Mucosa of rectum (tissue), 2 donors: ENCODE data around the gene ASAH2.
"Not testable (repeated sequence)": the region's sequence is repeated elsewhere in the genome, so short reads cannot be mapped to it uniquely, and the experiment has no call there.

Experiments used
- H3K27ac ChIP-seq, 2 donors: one replicate each; pipeline ENCODE4 v1.7.0; 2013; ENCODE audit warnings: inconsistent platforms in 2 of 2, low read depth in 2 of 2, low read length in 2 of 2
- H3K27me3 ChIP-seq, 2 donors: one replicate each; pipeline ENCODE4 v1.7.0; 2013; ENCODE audit warnings: low read length in 2 of 2; ENCODE audit not compliant: control insufficient read depth in 2 of 2, insufficient read depth in 2 of 2
- H3K36me3 ChIP-seq, 2 donors: one replicate each; pipeline ENCODE4 v1.7.0; 2013; ENCODE audit warnings: low read length in 2 of 2; ENCODE audit not compliant: control insufficient read depth in 2 of 2, insufficient read depth in 2 of 2
- H3K4me1 ChIP-seq, 2 donors: one replicate each; pipeline ENCODE4 v1.7.0; 2013; ENCODE audit warnings: low read length in 2 of 2, mild to moderate bottlenecking in 1 of 2; ENCODE audit not compliant: control insufficient read depth in 2 of 2, insufficient read depth in 2 of 2
- H3K4me3 ChIP-seq, 2 donors: one replicate each; pipeline ENCODE4 v1.7.0; 2013; ENCODE audit warnings: low read length in 2 of 2
- H3K9ac ChIP-seq, 2 donors: one replicate each; pipeline ENCODE4 v1.7.0; 2013; ENCODE audit warnings: low read length in 2 of 2, low read depth in 1 of 2, mild to moderate bottlenecking in 1 of 2
- H3K9me3 ChIP-seq, 2 donors: one replicate each; pipeline ENCODE4 v1.7.0; 2013; ENCODE audit warnings: low read length in 2 of 2; ENCODE audit not compliant: control insufficient read depth in 2 of 2
- donor health status: healthy.
- donor health status: Normal muscosa, but diverticular disease.

Gene ASAH2

DNA sequence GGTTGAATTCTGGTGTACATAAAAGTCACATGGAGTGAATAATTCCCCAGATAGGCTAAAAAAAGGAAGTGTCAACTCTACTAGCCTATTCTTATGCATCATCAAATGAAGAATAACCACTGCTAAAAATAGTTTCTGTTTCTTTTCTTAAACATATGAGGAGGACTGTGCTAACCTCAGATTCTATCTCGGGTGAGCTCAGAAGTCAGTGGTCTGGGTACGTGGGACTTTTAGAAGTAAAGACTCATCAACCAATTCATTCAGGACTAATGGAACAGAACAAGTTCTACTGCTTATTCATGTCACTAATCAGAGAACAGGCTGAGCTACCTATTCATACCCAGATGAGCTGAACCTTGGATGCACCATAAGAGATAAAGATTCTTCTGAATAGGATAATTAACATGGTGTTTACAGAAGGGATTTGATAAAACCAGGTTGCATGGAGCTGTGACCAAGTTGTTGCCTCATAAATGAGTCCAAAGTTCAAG lies 9.5 kb upstream of the ASAH2 start:
- Histone ChIP-seq H3K9ac (no peak overlapping the region), H3K27me3 (no peaks in the 10 kb centered on the region), H3K9me3 (no peaks in the 10 kb centered on the region), H3K4me3 (no peak overlapping the region), H3K27ac (no peak overlapping the region), H3K36me3 (no peaks in the 10 kb centered on the region), H3K4me1 (peaks cover 0 to 3% of the 10 kb centered on the region in 2 donors)

DNA sequence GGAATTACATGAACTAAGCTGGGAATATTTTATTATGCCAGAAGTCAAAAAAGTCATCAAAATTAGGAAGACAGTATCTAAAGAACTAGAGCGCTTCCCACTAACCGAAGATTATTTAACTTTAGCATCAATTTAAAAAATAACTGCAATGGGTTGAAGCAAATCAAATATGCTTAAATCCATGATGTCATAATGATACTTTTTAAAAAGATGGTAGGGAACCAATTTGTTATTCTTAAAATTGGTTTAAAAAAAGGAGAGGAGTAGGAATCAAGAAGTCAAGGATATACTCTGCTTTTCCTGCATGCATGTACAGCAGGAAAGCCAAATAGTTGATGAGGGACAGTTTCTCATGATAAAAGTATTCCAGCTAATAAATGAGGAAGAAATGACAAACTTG lies 3.2 kb upstream of the ASAH2 start:
- no peaks in the 10 kb centered on the region for H3K36me3 ChIP-seq
- no peak overlapping the region for H3K27ac ChIP-seq

DNA sequence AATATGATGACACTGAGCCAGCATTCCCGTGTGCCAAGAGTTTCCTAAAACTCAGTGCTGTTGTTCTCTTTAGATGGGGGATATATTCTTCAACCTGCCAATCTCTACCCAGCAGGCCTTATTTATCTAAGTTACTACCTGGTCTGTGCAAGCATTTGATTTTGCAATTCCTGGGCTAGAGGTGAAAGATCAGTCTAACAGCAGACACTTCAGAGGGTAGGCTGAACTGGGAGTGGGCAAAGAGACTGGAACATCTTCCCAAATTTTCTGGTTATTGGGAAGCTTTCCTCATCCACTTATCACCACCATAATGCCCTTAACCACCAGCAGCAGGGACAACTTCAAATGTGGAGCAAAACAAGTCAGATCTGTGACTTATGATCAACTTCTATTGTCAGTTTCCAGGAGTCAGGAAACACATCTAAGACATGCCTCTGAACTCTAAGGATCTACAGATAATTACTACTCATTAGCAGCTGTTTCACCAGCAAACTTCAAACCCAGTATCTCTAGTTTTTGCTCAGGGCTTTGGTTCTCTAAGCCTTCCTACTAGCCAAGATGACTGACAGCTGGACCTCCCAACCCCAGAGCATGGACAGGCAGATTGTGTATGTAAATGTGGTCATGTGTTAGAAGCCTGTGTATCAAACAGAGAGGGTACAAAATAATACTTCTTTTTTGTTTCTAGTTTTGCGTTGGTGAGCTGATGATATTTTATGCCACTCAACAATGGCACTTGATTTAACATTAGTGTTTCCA lies 1.0 kb downstream of the ASAH2 start:
- H3K4me1 ChIP-seq: no peaks in the 10 kb centered on the region
- H3K4me3 ChIP-seq: no peak overlapping the region
- no peaks in the 10 kb centered on the region for H3K36me3 ChIP-seq
- H3K27me3 ChIP-seq: no peaks in the 10 kb centered on the region
- H3K27ac ChIP-seq: no peak overlapping the region
- H3K9ac ChIP-seq: no peak overlapping the region
- H3K9me3 ChIP-seq: no peaks in the 10 kb centered on the region

More for the DNA sequence above, 3.2 kb upstream of the ASAH2 start:
- H3K9me3 ChIP-seq: no peaks in the 10 kb centered on the region
- no peaks in the 10 kb centered on the region for H3K27me3 ChIP-seq
- H3K4me3 ChIP-seq: no peak overlapping the region
- no peak overlapping the region for H3K9ac ChIP-seq
- no peaks in the 10 kb centered on the region for H3K4me1 ChIP-seq

DNA sequence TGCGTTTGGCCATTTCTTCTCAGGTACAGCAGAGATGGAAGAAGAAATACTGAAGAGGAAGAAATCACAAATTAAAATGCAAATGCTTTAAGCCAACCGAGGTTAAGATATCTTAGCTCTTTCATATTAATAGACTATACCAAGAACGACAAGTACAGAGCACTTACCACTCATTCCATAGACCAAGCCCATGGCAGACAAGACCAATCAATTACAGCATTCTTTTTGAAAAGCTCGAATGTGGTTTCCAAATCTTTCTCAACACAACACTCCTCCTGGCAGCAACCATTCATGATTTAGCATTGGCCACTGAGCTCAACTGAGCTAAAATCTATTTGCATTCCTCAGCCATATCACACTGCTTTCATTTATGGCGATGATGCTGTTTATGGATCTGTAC lies 2.7 kb downstream of the ASAH2 start:
- no peak overlapping the region for H3K27ac ChIP-seq
- H3K9me3 ChIP-seq: no peaks in the 10 kb centered on the region
- no peaks in the 10 kb centered on the region for H3K27me3 ChIP-seq
- H3K9ac ChIP-seq: no peak overlapping the region
- no peaks in the 10 kb centered on the region for H3K4me1 ChIP-seq
- H3K36me3 ChIP-seq: no peaks in the 10 kb centered on the region
- no peak overlapping the region for H3K4me3 ChIP-seq

DNA sequence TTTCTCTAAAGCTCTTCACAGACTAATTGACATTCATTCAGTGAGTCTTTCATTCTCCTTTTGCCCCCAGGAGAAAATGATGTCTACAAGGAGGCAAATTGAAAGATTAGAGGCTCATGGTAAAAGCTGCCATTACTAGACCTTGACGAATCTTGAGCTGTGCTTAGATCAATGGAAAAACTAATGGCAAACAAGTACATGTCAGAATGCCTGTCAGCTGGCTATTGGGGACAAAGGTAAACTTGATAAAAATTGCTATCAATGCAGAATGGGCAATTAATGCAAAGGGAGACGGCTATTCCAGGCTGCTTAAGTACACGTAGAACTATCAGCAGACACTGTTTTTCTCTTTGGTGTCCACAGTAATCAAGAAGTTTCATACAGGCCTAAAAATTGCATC lies 3.3 kb downstream of the ASAH2 start:
- no peak overlapping the region for H3K27ac ChIP-seq
- H3K4me3 ChIP-seq: no peak overlapping the region
- H3K9ac ChIP-seq: no peak overlapping the region
- H3K36me3 ChIP-seq: no peaks in the 10 kb centered on the region
- no peaks in the 10 kb centered on the region for H3K27me3 ChIP-seq
- no peaks in the 10 kb centered on the region for H3K4me1 ChIP-seq
- no peaks in the 10 kb centered on the region for H3K9me3 ChIP-seq

DNA sequence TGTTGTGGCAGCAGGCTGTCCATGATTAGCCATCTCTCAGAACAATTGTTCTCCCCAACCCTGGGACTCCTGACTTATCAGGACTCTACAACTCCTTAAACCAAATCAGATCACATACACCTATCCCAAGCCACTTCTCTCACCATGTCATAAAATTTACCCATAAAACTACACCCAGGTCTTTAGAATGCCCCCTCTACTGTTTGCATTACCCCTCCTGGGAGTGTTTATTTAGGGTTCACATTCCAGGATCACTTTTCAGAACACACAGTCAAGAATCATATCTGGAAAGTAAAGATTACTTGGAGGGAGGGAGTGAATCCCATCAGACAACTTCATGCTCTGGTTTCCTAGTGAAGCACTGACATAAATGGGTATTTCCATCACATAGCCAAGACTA lies 7.1 kb downstream of the ASAH2 start:
- Histone ChIP-seq H3K27ac (no peak overlapping the region), H3K4me1 (no peaks in the 10 kb centered on the region), H3K27me3 (no peaks in the 10 kb centered on the region), H3K36me3 (no peaks in the 10 kb centered on the region), H3K9ac (no peak overlapping the region), H3K9me3 (no peaks in the 10 kb centered on the region), H3K4me3 (no peak overlapping the region)

DNA sequence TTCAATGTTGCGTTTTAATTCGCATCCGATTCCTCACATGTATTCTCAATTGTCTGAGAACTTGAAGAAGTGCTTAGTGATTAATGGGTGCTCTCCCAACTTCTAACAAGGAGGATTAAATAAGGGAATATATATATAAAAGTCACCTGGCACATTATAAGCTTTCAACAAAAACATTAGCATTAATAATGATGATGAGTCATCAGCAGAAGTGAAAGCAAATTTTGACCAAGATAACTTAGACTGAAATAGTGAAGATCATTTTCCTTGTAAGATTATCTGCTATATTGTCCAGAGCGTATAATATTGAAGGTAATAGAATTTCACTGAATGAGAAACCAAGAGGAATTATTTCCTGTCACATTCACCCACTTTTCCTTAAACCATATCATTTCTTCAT lies 8.5 kb downstream of the ASAH2 start:
- H3K4me1 ChIP-seq: no peaks in the 10 kb centered on the region
- H3K4me3 ChIP-seq: no peak overlapping the region
- no peak overlapping the region for H3K27ac ChIP-seq
- H3K9ac ChIP-seq: no peak overlapping the region
- no peaks in the 10 kb centered on the region for H3K36me3 ChIP-seq
- no peaks in the 10 kb centered on the region for H3K9me3 ChIP-seq
- H3K27me3 ChIP-seq: no peaks in the 10 kb centered on the region

DNA sequence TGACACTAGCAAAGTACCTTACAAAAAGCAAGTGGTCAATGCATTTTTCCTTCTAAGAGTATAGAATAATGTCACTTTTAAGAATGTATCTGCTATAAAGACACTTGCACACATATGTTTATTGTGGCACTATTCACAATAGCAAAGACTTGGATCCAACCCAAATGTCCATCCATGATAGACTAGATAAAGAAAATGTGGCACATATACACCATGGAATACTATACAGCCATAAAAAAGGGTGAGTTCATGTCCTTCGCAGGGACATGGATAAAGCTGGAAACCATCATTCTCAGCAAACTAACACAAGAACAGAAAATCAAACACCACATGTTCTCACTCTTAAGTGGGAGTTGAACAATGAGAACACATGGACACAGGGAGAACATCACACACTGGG lies 9.8 kb downstream of the ASAH2 start:
- H3K4me3 ChIP-seq, H3K27me3 ChIP-seq, H3K27ac ChIP-seq, H3K9me3 ChIP-seq, H3K9ac ChIP-seq, H3K36me3 ChIP-seq, H3K4me1 ChIP-seq: not testable (repeated sequence)

DNA sequence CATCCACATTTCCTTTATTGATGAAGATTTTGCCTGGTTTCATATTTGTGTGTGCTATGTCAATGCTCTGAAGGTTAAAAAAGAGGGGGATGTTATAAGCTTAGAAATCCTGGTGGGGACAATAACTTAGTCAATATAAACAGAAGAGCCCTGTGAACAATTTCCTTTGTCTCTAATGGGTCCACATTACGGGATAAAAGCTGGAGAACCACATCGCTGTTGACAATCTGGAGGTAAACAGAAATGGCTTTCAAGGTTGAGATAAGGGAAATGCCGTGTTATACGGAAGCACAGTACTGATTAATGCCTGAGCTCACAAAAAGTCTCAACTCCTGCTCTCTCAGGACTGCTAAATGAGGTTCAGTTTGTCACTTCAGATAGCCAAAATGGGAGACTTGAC lies 16.8 kb downstream of the ASAH2 start:
- Histone ChIP-seq H3K9ac (no peak overlapping the region), H3K9me3 (no peaks in the 10 kb centered on the region), H3K4me3 (no peak overlapping the region), H3K4me1 (peaks cover 3 to 12% of the 10 kb centered on the region in 2 donors), H3K36me3 (no peaks in the 10 kb centered on the region), H3K27me3 (no peaks in the 10 kb centered on the region), H3K27ac (no peak overlapping the region)

DNA sequence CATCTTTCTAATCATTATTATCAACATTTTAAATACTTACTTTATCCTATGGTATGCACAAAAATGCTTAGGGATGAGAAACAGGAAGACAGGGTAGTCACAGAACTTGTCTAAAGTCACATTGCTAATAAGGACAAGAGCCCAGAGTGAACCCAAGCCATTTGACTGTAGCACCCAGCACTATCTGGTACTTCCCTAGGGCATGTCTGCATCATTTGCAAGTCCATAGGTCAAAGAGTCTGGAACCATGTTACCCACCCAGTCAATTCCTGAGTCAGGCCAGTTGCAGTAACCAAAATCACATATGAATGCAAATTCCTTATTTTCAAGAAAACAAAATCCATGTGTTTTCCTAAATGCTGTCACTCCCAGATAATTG lies 19.1 kb downstream of the ASAH2 start:
- H3K36me3 ChIP-seq: no peaks in the 10 kb centered on the region
- H3K27ac ChIP-seq: no peak overlapping the region
- no peak overlapping the region for H3K9ac ChIP-seq
- H3K9me3 ChIP-seq: no peaks in the 10 kb centered on the region
- H3K27me3 ChIP-seq: no peaks in the 10 kb centered on the region
- peaks cover 3 to 12% of the 10 kb centered on the region in 2 donors for H3K4me1 ChIP-seq
- H3K4me3 ChIP-seq: no peak overlapping the region
